GM13977 (cell line): ENCODE results near the gene HOXA11.

ENCODE experiments used
- DNase-seq: peaks from one replicate; pipeline ENCODE4 v3.0.0; 2012; ENCODE audit warnings: low spot score
- in situ Hi-C: fragments of 300-500 bp; cut with MboI; formaldehyde crosslinking; loops from one replicate; pipeline ENCODE4 v1.12.0; 2022; ENCODE audit warnings: low sequenced_read_pairs, low pct_unique_long_range_greater_than_20kb, mixed read lengths, inconsistent platforms; ENCODE audit not compliant: unreplicated experiment
- TF ChIP-seq, protein P1 (sequence below): IDR thresholded peaks from 2 replicates; pipeline ENCODE4 v1.5.1; 2012; ENCODE audit warnings: mild to moderate bottlenecking, control low read depth; ENCODE audit not compliant: insufficient read depth; ENCODE audit errors: extremely low read depth, missing control alignments

The HOXA11 gene

DNA sequence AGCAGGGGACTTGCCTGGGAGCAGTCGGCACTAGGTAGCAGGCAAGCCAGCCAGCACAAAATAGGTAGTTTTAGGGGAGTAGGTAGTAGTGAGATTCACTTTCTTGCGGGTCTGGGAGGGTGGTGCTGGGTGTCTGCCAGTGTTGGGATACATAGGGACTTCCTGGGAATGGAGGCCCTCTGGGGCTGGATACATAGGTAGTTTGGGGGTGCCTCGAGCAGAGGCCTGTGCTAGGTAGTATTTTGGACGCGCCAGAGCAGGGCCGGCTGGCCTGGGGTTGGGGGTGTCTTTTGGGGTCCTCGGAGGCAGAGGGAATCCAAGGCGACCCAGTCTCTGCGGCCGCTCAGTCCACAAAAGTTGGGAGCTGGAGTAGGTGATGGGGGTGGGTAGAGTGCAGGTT lies 30.7 kb downstream of the HOXA11 start:
- in situ Hi-C loops = loop anchor here (10.0 to 25.0 kb wide), 2 partner anchors 90 to 792 kb away; partner anchors contain the start of gene EVX1
- TF ChIP-seq, protein P1, sequence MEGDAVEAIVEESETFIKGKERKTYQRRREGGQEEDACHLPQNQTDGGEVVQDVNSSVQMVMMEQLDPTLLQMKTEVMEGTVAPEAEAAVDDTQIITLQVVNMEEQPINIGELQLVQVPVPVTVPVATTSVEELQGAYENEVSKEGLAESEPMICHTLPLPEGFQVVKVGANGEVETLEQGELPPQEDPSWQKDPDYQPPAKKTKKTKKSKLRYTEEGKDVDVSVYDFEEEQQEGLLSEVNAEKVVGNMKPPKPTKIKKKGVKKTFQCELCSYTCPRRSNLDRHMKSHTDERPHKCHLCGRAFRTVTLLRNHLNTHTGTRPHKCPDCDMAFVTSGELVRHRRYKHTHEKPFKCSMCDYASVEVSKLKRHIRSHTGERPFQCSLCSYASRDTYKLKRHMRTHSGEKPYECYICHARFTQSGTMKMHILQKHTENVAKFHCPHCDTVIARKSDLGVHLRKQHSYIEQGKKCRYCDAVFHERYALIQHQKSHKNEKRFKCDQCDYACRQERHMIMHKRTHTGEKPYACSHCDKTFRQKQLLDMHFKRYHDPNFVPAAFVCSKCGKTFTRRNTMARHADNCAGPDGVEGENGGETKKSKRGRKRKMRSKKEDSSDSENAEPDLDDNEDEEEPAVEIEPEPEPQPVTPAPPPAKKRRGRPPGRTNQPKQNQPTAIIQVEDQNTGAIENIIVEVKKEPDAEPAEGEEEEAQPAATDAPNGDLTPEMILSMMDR = no peak
- DNase-seq = no peak

DNA sequence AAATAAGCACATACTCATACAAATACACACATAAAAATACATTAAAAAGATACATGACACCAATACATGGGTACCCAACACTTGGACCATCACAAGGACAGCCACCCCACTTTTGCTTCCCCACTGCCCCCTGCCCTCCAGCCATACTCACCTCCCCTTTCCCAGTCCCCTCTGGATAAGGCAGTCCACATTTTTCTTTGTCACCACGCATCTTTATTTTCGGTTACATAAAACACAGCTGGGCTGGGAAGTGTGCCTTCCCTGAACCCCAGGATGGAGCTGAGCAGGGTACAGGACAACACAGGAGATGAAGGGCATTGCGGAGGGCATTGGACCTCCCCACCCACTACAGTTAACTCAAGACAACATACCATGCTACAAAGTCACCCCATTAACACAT lies 31.5 kb downstream of the HOXA11 start:
- in situ Hi-C loops = loop anchor here (10.0 to 25.0 kb wide), 2 partner anchors 91 to 791 kb away; partner anchors contain the start of gene EVX1
- no peak for DNase-seq
- TF ChIP-seq, protein P1 = no peak

DNA sequence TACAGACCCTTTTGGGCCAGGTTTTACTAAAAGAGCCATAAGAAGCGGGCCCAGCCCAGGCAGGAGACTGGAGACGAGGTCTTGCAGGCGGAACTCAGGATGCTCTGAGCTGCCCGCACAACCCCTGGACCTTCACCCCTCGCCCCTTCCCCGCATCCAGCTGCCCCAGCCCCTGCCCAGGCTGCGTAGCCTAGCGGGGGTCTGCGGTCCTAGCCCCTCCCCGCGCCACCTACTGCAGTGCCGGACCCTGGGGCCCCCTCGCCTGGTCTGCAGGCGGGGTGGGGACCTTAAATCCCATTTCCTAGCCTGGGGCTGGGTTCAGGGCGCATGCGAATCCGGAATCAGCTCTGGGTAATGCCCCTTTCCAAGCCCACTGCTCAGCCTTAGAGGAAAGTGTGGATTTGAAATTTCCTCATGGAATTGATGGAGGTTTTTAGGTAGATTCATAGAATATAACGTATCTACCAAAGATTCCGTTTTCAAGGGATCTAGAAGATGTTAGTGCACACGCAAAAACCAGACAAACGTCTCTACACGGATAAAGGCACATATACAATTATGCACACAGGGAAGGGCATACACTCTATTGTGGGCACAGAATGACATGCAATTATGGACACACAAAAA lies 32.1 kb downstream of the HOXA11 start:
- TF ChIP-seq, protein P1 = no peak
- in situ Hi-C loops = loop anchor here (10.0 to 25.0 kb wide), 2 partner anchors 92 to 791 kb away; partner anchors contain the start of gene EVX1
- no peak for DNase-seq

DNA sequence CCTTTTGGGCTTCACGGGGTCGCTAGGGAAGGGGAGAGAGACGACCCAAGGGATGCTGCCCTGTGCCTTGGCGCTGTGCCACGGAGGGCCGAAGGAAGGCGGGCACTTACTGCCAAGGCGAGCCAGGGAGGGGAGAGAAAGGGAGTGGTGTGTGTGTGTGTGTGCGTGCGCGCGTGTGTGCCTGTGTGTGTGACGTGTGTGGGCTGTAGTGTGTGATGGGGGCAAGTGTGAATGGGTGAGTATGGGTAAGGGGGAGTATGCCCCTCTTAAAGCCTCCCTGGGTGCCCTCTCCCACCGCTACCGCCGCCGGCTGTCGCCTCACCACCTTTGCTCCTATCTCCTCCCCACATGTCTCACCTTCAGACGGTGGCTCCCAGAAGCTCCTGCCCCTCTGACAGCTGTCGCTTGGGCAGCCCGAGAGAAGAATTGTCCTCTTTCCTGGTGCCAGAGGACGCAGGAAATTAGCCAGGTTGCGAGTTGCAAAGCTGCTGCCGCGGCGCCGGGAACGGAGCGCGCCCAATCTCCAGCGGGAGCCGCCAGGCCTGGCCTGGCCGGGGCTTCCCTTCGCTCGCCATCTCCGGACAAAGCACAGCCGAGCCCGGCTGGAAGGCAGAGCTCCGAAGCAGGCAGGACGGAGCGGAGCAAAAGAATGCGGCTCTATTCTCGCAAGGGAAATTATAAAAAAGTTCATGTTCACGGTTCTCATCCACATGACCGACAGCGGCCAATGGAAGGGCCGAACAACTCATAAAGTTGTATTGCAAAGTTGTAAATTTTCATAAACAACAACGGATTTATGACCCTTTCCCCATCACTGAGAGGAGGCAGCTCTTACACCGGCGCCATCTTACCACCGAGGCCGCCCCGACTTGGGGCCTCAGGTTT lies 32.9 kb downstream of the HOXA11 start, which contains the start of gene HOXA3:
HOXA3 (minus strand) TSS at position 653 of the 885 bp plus-strand sequence. CDS start 41,943 bp downstream, outside the sequence.
- DNase-seq = no peak
- TF ChIP-seq, protein P1 = no peak
- in situ Hi-C loops = loop anchor here (10.0 to 25.0 kb wide), 2 partner anchors 93 to 790 kb away; partner anchors contain the start of gene EVX1

DNA sequence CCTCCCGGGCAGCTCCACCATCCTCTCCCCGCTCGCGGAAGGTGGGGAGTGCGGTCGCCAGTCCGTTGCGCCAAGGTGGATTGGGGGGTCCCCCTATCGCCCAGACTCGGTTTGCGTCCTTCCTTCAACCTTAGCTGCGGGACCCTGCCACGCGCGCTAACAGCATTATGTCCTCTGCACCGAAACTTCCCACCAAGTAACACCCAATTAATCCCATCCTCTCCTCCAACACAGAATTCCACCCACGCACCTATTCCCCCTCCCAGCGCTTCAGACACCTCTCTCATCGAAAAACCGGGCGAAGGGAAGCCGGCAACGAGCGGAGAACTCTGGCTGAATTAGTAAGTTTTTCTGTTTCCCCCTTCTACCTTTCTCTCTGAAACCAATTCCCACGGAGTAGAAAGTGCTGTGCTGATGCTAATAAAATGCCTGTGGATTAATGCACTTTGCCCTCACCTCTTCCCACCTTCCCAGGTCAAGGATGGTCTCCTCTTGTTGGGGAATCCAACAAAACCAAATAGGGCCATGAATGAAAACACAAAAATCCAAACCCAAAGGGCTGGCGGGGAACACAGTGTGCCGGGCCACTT lies 33.6 kb downstream of the HOXA11 start:
- DNase-seq = no peak
- in situ Hi-C loops = loop anchor here (10.0 to 25.0 kb wide), 2 partner anchors 93 to 789 kb away; partner anchors contain the start of gene EVX1
- TF ChIP-seq, protein P1 = no peak
